Sigmoid colon (tissue), 4 donors: ENCODE measurements around the gene IGF2R.

Experiments
- EP300 ChIP-seq, 4 donors: sonication (generic); formaldehyde crosslinking; IDR thresholded peaks; one replicate each; pipeline ENCODE4 v1.6.1; 2017; ENCODE audit warnings: antibody characterized with exemption in 4 of 4
- POLR2A ChIP-seq, 2 donors: fragments of 450-650 bp; IDR thresholded peaks; one replicate each; pipeline ENCODE4 v1.6.1; 2016; ENCODE audit warnings: antibody characterized with exemption in 2 of 2, mild to moderate bottlenecking in 2 of 2, moderate library complexity in 2 of 2
- POLR2AphosphoS5 ChIP-seq, 4 donors: sonication (generic); formaldehyde crosslinking; IDR thresholded peaks; one replicate each; pipeline ENCODE4 v1.6.1; 2017; ENCODE audit warnings: antibody characterized with exemption in 4 of 4
- TF ChIP-seq, protein P1 (sequence below), 4 experiments: fragments of 450-650 bp in 3 of 4; fragments of 200-600 bp in 1 of 4; IDR thresholded peaks; one replicate each; pipeline ENCODE4 v1.5.1; 2016 to 2019; ENCODE audit warnings: antibody characterized with exemption in 4 of 4, mild to moderate bottlenecking in 3 of 4, moderate library complexity in 2 of 4

DNA sequence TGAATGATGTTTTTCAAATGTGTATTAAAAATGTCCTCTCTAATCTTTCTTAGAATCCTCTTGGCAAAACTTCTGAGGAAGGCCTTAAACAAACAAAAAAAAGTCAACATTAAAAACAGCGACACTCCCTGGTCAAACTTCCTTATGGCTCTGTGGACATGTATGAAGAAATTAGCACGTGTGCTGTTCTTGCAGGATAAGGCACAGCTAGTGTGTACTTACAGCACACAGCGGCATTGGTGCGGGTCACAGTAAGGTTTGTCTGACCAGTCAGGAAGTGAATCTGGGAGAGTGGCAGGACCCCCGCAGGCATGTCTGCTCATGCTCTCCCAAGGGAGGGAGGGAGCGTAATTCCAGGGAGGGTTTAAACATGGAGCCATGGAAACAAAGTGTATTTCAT lies 191.6 kb downstream of the IGF2R start:
- TF ChIP-seq, protein P1, sequence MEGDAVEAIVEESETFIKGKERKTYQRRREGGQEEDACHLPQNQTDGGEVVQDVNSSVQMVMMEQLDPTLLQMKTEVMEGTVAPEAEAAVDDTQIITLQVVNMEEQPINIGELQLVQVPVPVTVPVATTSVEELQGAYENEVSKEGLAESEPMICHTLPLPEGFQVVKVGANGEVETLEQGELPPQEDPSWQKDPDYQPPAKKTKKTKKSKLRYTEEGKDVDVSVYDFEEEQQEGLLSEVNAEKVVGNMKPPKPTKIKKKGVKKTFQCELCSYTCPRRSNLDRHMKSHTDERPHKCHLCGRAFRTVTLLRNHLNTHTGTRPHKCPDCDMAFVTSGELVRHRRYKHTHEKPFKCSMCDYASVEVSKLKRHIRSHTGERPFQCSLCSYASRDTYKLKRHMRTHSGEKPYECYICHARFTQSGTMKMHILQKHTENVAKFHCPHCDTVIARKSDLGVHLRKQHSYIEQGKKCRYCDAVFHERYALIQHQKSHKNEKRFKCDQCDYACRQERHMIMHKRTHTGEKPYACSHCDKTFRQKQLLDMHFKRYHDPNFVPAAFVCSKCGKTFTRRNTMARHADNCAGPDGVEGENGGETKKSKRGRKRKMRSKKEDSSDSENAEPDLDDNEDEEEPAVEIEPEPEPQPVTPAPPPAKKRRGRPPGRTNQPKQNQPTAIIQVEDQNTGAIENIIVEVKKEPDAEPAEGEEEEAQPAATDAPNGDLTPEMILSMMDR (IDR thresholded peaks at IDR 0.05), result no peak
- TF ChIP-seq EP300 (IDR thresholded peaks at IDR 0.05), result no peak
- no peak for TF ChIP-seq POLR2AphosphoS5 (IDR thresholded peaks at IDR 0.05)
- TF ChIP-seq POLR2A (IDR thresholded peaks at IDR 0.05), result no peak
